HG03439 (cell line): Measurements from ENCODE around the gene MPZ.
"Not testable (repeated sequence)": the region's sequence is repeated elsewhere in the genome, so short reads cannot be mapped to it uniquely, and the experiment has no call there.

Source experiments
- ATAC-seq: cut with Tn5 transposase; IDR thresholded peaks from one replicate; pipeline ENCODE4 v1.9.1; 2021; ENCODE audit warnings: mild to moderate bottlenecking, moderate library complexity; ENCODE audit not compliant: unreplicated experiment

The MPZ gene

GRCh38 chr1:161257109-161257508 lies 52.7 kb downstream of the MPZ start:
- ATAC-seq: not testable (repeated sequence)

DNA sequence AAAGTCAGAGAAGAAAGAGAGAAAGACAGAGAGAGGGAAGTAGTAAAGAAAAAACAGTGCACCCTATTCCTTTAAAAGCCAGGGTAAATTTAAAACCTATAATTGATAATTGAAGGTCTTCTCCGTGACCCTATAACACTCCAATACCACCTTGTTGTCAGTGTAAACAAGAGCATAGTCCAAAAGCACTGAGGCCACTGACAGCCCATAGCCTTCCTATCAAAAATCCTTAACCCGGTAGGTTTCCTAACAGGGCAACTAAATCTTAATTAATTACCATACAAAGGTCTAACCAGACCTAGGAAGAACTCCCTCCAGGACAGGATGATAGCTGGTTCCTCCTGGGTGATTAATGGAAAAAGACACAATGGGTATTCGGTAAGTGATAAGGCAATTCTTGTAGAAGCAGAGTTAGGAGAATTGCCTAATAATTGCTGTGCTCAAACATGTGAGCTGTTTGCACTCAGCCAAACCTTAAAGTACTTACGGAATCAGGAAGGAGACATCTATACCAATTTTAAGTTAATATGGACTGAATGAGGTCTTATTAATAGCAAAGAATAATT lies 53.7 kb downstream of the MPZ start:
- ATAC-seq: not testable (repeated sequence)

DNA sequence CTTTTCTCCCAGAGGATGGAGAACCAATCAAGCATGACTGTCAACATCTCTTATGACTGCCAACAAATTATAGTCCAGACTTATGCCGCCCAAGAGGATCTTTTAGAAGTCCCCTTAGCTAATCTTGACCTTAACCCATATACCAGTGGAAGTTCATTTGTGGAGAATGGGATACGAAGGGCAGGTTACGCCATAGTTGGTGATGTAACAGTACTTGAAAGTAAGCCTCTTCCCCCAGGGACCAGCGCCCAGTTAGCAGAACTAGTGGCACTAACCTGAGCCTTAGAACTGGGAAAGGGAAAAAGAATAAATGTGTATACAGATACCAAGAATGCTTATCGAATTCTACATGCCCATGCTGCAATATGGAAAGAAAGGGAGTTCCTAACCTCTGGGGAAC lies 54.5 kb downstream of the MPZ start:
- ATAC-seq: not testable (repeated sequence)
